HG03175 (cell line): ENCODE results near the gene RGMB.

ENCODE experiments used
- ATAC-seq: cut with Tn5 transposase; IDR thresholded peaks from one replicate; pipeline ENCODE4 v1.9.1; 2021; ENCODE audit warnings: mild to moderate bottlenecking, moderate library complexity; ENCODE audit not compliant: unreplicated experiment

The RGMB gene

DNA sequence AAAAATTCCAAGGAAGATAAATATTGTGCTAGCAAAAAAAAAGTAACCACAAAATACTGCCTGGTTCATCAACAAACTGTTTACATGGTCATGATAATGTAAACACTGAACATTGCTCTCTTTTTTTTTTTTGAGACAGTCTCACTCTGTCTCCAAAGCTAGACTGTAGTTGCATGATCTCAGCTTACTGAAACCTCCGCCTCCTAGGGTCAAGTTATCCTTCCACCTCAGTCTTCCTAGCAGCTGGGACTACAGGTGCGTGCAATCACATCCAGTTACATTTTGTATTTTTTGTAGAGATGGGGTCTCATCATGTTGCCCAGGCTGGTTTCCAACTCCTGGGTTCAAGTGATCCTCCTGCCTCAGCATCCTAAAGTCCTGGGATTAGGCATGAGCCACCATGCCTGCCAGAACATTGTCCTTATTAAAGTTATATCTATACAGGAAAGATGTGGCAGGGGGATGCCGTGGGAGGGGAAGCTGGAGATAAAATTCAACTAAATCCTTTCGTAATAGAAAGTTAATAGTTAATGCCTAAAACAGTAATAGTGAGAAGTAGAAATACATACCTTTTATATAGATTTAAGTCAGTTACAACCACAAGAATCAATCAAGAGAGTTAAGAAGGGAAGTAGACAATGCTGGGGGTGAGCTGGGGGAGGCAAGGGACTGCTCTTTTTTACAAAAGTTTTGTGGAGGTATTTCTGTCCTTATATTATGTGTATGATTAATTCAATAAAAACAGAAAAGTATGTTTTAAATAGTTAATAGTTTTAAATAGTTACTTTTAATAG, 52.3 kb downstream of the RGMB start:
- no peak for ATAC-seq

DNA sequence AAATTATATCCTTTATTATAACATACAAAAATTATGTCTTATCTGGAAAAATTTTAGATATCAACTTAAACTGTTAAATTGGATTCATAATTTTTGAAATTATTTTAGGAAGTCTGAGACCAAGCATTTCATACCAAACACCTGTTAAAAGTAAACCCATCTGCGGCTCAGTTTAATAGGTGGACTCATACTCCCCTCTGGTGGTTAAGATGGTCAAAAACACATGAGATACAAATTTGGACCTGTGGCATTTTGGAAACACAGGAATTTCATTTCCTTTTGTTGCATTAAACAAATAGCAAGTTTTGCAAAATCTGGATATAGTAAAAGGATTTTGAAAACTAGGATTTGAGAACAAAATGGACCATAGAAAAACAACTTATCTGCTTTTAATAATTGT, 53.7 kb downstream of the RGMB start:
- peak; percentile 64 for ATAC-seq

GRCh38 chr5:98827588-98828284, 54.3 kb downstream of the RGMB start:
- no peak for ATAC-seq

GRCh38 chr5:98836175-98836574, 62.7 kb downstream of the RGMB start:
- ATAC-seq: no peak

DNA sequence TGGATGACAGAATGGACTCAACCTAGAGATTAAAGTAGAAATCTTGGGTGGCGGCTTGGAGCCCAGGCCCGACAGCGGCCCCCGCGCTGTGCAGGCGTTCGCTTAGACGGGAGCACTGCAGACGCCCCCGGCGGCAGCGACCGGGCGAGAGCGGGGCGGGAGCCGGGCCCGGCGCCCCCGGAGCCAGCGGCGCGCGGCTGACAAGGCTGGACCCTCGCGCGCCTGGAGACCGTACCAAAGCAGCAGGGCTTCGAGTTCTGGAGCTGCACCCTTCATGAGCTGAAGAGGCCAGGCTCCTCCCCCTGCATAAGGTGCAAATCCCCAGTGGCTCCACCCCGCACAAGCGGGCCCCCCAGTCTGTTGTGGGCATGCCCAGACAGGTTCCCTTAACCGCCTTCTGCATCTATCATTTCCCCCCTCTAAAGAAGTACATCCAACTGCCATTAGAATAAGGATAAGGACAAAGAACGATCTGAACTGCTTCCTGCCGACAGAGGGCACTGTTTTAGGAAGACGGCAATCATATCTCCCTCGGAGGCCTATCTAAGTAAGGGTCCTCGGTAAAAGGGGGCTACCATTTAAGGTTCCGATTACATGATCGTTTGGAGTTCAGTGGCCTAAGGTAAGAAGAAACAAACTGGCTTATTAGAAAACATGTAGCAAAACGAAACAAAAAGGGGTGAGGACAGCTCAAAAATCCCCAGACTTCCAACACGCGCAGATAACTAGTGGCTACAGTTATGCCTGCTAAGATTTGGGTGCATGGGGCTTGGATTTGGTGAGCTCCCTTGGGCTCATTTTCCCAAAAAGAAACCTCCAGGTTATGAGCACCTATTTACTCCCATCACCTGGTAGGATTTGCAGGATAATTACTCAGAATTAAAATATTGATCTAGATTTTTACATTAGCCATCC, 66.3 kb downstream of the RGMB start:
- ATAC-seq: peak; percentile 71

GRCh38 chr5:98840946-98841345, 67.5 kb downstream of the RGMB start:
- no peak for ATAC-seq

GRCh38 chr5:98843481-98843880, 70.0 kb downstream of the RGMB start:
- no peak for ATAC-seq

GRCh38 chr5:98844865-98845264, 71.4 kb downstream of the RGMB start:
- no peak for ATAC-seq

DNA sequence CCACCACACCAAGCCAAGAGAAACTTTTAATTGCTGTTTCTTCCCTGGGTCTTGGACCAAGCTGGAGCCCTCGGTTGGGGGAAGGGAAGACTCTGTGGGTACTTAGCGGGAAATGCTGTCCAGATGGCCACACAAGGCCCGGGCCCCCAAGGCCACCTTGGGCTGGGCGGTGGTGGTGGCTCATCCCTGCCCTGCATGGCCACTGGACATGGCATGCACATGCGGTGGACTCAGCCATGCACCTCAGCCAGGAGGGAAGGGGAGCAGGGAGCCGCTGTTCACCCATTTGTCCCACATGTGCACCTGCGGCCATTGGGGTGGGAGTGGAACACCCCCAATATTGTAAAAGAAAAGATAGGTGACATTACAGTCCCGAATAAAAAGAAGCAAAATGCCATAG, 72.4 kb downstream of the RGMB start:
- ATAC-seq: no peak
